ENCODE measurements around the gene LSM6.

DNA sequence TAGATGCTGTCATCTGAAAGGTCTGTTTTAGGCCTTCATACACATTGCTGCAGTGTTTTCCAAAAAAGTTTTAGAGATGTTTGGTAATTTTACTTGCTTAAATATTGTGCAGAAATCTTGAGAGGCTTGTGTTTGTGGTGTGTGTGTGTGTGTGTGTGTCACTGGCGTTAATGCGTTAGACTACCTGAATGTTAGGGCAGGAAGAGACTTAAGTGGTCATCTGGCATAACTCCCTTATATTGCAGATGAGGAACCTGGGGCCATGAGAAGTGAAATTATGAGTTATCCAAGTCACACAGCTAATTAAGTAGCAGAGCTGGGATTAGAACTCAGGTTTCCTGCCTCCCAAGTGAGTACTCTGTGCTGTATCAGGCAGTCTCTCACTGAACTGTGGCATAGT lies 1.4 kb downstream of the LSM6 start:
- TF ChIP-seq CTCF (conservative IDR thresholded peaks at IDR 0.05; ENCODE audit: low read depth, low read length) (no peak), EZH2 (IDR thresholded peaks at IDR 0.05; ENCODE audit: low read length, unreplicated experiment) (no peak), EZH2phosphoT487 (IDR thresholded peaks at IDR 0.05; ENCODE audit: borderline replicate concordance, low read length) (no peak)
